Adrenal gland (tissue), 12 donors: ENCODE data around the gene NCKAP5. TPM values are rescaled to one million over a fixed set of nuclear protein-coding genes. Genes with fewer than 3 reads are reported as not detected.

Experiments used
- DNase-seq, 7 donors: peaks; one replicate each; pipeline ENCODE4 v3.0.0-alpha.2; 2019 to 2020
- H3K27ac ChIP-seq, 5 donors: fragments of 200-600 bp; sonication (generic) in 4 of 5; 1 replicate in 3 of 5; 2 replicates in 2 of 5; pipeline versions ENCODE4 v1.5.1 to v1.8.0; 2016 to 2020; ENCODE audit warnings: mild to moderate bottlenecking in 1 of 5
- H3K27me3 ChIP-seq: fragments of 200-600 bp; 2 replicates; pipeline ENCODE4 v1.8.0; 2021
- H3K36me3 ChIP-seq, 2 donors: fragments of 200-600 bp; replicated peaks in 1 of 2; 1 replicate in 1 of 2; 2 replicates in 1 of 2; pipeline versions ENCODE4 v1.5.1 to v1.8.0; 2018 to 2022
- H3K4me1 ChIP-seq, 2 donors: fragments of 200-600 bp; replicated peaks in 1 of 2; 1 replicate in 1 of 2; 2 replicates in 1 of 2; pipeline versions ENCODE4 v1.5.1 to v1.8.0; 2018 to 2021
- H3K4me3 ChIP-seq, 4 donors: fragments of 200-600 bp; sonication (generic) in 3 of 4; one replicate each; pipeline ENCODE4 v1.5.1; 2016 to 2018
- H3K9me3 ChIP-seq, 3 donors: fragments of 200-600 bp; sonication (generic) in 1 of 3; replicated peaks in 1 of 3; 1 replicate in 2 of 3; 2 replicates in 1 of 3; pipeline versions ENCODE4 v1.5.1 to v1.8.0; 2016 to 2021
- POLR2A ChIP-seq, 2 donors: fragments of 450-650 bp; IDR thresholded peaks; one replicate each; pipeline ENCODE4 v1.6.1; 2017; ENCODE audit warnings: antibody characterized with exemption in 2 of 2, mild to moderate bottlenecking in 2 of 2, moderate library complexity in 1 of 2
- WGBS, 4 donors: extraction: QIAGEN DNeasy Blood & Tissue Kit in 2 of 4; methylation state at CpG; one replicate each; pipeline versions ENCODE4 v1.1.5 to v1.1.7; 2013 to 2017; 5-methylcytosine and 5-hydroxymethylcytosine counted together
- intact Hi-C, 2 donors: fragments of 100-400 bp; cut with DNase I; formaldehyde crosslinking; loops; one replicate each; pipeline versions ENCODE4 v1.14.1 to v1.15.0; 2022 to 2023
- polyA plus RNA-seq, 3 donors: library from polyadenylated mRNA; stranded (reverse); fragments of 200-250 nt in 2 of 3; fragments of 350-450 nt in 1 of 3; fragmentation: Illumina TruSeq in 1 of 3; extraction: RNeasy Lipid Tissue Mini Kit (QIAGEN cat#74804) in 1 of 3; gene quantifications; one replicate each; pipeline ENCODE4 v1.2.3, GENCODE V29; 2013 to 2014
- total RNA-seq, 9 donors: library from RNA; depleted of rRNA in 4 of 9; stranded (reverse); fragments of >200 nt in 4 of 9; fragments of 120-200 nt in 1 of 9; fragmentation: NEBNext Ultra II Directional in 1 of 9; extraction: Animal tissue kit (Norgen Biotek cat#: 25700) in 1 of 9; gene quantifications; one replicate each; pipeline versions ENCODE4 v1.1.0 to v1.2.4, GENCODE V29; 2013 to 2023
- TF ChIP-seq, protein P1 (sequence below), 6 experiments: fragments of 450-650 bp in 4 of 6; fragments of 200-600 bp in 2 of 6; sonication (generic) in 1 of 6; IDR thresholded peaks; 1 replicate in 5 of 6; 2 replicates in 1 of 6; pipeline versions ENCODE4 v1.5.1 to v1.8.0; 2016 to 2021; ENCODE audit warnings: antibody characterized with exemption in 6 of 6, mild to moderate bottlenecking in 2 of 6, moderate library complexity in 1 of 6
- donor health status: healthy with polysubstance abuse.
- donor health status: Bipolar disorder and iron deficiency.
- donor health status: DM: yes; HTN: yes; CAD: no.
- donor health status: DM: no; HTN: no; CAD: no.
- donor health status: DM: no; HTN: no; CAD: no.
- donor health status: DM: yes; HTN: yes; CAD: no.

Gene NCKAP5
- total and polyA plus RNA-seq, 12 donors = 0.06 to 3.1 (median 1.1) TPM

DNA sequence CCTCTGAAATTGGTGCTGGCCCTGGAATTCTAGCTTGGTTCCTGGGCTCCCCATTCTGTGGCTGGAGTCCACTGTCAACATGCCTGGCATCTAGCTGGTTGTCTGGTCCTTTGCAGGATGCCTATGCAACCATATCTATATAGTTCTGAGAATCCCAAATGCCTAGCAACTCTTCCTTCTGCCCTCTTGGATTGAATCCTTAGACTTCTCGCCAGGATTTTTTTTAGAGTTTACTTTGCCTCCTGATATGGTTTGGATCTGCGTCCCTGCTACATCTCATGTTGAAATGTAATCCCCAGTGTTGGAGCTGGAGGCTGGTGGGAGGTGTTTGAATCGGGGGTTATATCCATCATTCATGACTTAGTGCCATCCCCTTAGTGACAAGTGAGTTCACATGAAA, 833.3 kb downstream of the NCKAP5 start:
- Histone ChIP-seq H3K27ac (no peak overlapping the region), H3K27me3 (no peaks in the 10 kb centered on the region), H3K4me3 (no peak overlapping the region), H3K36me3 (no peaks in the 10 kb centered on the region), H3K4me1 (no peaks in the 10 kb centered on the region), H3K9me3 (no peaks in the 10 kb centered on the region)
- TF ChIP-seq, protein P1, sequence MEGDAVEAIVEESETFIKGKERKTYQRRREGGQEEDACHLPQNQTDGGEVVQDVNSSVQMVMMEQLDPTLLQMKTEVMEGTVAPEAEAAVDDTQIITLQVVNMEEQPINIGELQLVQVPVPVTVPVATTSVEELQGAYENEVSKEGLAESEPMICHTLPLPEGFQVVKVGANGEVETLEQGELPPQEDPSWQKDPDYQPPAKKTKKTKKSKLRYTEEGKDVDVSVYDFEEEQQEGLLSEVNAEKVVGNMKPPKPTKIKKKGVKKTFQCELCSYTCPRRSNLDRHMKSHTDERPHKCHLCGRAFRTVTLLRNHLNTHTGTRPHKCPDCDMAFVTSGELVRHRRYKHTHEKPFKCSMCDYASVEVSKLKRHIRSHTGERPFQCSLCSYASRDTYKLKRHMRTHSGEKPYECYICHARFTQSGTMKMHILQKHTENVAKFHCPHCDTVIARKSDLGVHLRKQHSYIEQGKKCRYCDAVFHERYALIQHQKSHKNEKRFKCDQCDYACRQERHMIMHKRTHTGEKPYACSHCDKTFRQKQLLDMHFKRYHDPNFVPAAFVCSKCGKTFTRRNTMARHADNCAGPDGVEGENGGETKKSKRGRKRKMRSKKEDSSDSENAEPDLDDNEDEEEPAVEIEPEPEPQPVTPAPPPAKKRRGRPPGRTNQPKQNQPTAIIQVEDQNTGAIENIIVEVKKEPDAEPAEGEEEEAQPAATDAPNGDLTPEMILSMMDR (IDR thresholded peaks at IDR 0.05) = no peak
- TF ChIP-seq POLR2A (IDR thresholded peaks at IDR 0.05) = no peak
- 75 to 95% (median 81%) methylated on average over 3 of the region's 3 CpGs for WGBS, 4 donors
- intact Hi-C loops = no loop called here
- DNase-seq = no peak

DNA sequence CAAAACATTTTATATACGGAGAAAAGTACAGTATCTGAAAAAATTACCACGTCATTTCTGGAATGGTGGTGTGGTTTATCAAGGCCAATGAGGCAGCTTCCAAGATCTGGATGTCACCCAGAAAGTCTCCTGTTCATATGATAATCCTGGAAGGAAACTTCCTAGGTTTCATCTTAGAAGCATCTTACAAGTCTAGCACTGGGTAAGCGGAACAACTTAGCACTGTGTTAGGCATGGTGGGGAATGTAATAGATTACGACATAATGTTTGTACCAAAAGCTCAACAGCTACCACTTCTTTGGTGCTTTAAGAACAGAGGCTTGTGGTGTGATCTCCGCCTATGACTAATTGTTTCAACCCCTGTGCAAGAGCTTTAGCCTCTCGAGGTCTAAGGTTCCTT, 835.2 kb downstream of the NCKAP5 start:
- no peak overlapping the region for H3K4me3 ChIP-seq
- no peaks in the 10 kb centered on the region for H3K27me3 ChIP-seq
- DNase-seq = no peak
- TF ChIP-seq, protein P1 (IDR thresholded peaks at IDR 0.05) = no peak
- no peak for TF ChIP-seq POLR2A (IDR thresholded peaks at IDR 0.05)
- no peak overlapping the region for H3K27ac ChIP-seq
- WGBS, 4 donors = 75 to 81% (median 79%) methylated on average over 6 of the region's 6 CpGs
- no peaks in the 10 kb centered on the region for H3K9me3 ChIP-seq
- no peaks in the 10 kb centered on the region for H3K36me3 ChIP-seq
- H3K4me1 ChIP-seq = no peaks in the 10 kb centered on the region
- intact Hi-C loops = no loop called here

DNA sequence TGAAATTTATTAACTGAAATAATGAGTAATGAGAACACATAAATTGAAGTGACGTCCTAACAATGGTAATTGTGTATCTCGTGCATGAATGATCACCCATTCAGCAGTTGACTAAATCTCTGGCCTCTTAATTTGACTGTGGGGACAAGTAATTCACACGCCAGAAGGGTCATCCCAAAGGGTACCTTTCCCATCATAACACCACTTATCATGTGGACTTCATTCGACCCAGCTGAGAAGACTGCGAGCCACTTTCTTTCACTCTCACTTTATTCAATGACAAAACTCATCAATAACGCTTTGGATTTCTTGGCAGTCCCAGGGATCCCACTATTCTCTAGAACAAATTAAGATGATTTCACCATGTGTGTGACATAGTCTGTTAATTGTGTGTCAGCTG, 835.6 kb downstream of the NCKAP5 start:
- H3K9me3 ChIP-seq = no peaks in the 10 kb centered on the region
- no peak overlapping the region for H3K27ac ChIP-seq
- H3K4me3 ChIP-seq = no peak overlapping the region
- intact Hi-C loops = no loop called here
- H3K36me3 ChIP-seq = no peaks in the 10 kb centered on the region
- TF ChIP-seq POLR2A (IDR thresholded peaks at IDR 0.05) = no peak
- TF ChIP-seq, protein P1 (IDR thresholded peaks at IDR 0.05) = no peak
- WGBS, 4 donors = 77 to 84% (median 81%) methylated on average over 6 of the region's 6 CpGs
- no peaks in the 10 kb centered on the region for H3K27me3 ChIP-seq
- no peak for DNase-seq
- no peaks in the 10 kb centered on the region for H3K4me1 ChIP-seq

DNA sequence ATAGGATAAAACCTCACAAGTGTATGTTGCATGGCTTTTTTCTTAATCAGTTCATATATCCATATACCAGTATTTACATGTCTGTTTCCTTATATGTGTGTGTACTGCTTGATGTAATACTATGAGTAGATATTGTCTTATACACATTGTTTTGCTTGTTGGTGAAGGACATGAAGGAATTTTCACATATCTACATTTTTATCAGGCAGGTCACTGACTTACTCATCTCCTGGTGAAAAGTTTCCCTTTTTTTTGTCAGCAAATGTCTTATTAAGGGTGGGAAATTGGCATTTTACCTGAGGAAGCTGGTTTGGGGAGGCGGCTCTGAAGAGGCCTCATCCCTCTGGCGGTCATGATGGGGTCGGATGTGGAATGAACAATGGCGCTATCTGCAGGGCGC, 836.8 kb downstream of the NCKAP5 start:
- WGBS, 4 donors = 84 to 93% (median 90%) methylated on average over 5 of the region's 5 CpGs
- TF ChIP-seq, protein P1 (IDR thresholded peaks at IDR 0.05) = no peak
- no peak for TF ChIP-seq POLR2A (IDR thresholded peaks at IDR 0.05)
- Histone ChIP-seq H3K27me3 (no peaks in the 10 kb centered on the region), H3K27ac (no peak overlapping the region), H3K9me3 (no peaks in the 10 kb centered on the region), H3K4me1 (no peaks in the 10 kb centered on the region), H3K4me3 (no peak overlapping the region), H3K36me3 (no peaks in the 10 kb centered on the region)
- intact Hi-C loops = no loop called here
- no peak for DNase-seq
